GM18499 (cell line): ENCODE data around the gene TNK1.

Experiments
- ATAC-seq: cut with Tn5 transposase; IDR thresholded peaks from one replicate; pipeline ENCODE4 v1.9.1; 2021; ENCODE audit warnings: moderate number of reproducible peaks; ENCODE audit not compliant: insufficient read depth, unreplicated experiment

The TNK1 gene

DNA sequence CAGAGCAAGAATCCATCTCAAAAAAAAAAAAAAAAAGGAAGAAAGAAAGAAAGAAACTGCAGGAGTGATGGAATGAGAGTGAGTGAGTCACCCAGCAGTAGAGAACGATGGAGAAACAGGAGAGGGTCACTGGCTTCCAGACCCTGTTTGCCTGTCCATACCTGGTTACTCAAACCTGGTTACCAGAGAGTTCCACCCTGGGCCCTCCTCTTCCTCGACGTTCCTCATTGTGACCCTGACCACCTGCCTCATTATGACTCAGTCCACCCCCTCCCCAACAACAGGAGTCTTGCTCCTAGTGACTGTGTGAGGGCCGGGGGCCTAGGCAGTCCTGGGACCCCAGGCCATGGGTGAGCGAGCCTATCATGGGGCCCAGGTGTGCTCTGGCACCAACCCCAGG is 47.7 kb downstream of the TNK1 start, which contains the start of gene SPEM3:
SPEM3 (plus strand) TSS at position 301 of the 400 bp plus-strand sequence; CDS start at position 347, 46 bp downstream.
- ATAC-seq: no peak

DNA sequence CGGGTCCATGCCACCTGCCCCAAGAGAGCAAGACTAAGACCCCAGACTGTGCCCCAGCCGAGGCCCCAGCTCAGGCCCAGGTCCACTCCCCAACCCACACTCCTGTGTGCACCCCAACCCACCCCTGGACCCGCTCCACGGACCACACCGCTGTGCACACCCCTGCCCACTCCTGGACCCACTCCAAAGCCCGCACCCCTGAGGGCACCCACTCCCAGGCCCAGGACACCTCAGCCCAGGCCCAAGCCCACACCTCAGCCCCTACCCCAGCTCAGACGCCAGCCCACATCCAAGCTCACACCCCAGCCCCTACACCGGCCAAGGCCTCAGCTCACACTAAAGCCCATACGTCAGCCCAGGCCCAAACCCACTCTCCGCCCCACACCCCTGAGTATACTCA is 48.8 kb downstream of the TNK1 start:
- no peak for ATAC-seq

DNA sequence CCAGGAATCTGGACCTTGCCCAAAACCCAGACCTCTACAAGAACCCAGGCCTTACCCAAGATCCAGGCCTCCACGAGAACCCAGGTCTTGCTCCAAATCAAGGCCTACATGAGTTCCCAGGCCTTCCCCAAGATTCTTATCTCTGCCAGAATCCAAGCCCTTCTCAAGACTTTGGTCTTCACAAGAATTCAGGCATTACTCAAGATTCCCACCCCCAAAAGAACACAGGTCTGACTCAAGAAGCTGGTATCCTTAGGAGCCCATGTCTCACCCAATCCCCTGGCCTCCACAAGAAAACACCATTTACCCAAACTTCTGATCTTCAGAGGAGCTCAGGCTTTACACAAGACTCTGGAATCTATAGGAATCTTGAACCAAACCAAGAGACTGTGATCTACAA is 50.3 kb downstream of the TNK1 start:
- no peak for ATAC-seq

DNA sequence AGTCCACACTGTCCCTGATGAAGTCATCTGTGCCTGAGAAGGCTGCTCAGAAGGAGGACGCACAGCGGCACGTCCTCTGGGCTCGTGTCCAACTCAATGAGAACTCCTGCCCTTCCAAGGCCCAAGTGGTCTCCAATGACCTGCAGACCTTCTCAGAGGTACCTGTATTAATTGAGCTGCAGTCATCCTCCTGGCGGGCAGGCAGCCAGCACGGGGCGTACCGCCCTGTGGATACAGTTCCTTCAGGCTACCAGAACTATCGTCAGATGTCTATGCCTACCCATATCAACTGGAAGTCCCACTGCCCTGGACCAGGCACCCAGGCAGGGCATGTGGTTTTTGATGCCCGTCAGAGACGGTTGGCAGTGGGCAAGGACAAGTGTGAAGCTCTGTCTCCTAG is 51.4 kb downstream of the TNK1 start:
- ATAC-seq: no peak

DNA sequence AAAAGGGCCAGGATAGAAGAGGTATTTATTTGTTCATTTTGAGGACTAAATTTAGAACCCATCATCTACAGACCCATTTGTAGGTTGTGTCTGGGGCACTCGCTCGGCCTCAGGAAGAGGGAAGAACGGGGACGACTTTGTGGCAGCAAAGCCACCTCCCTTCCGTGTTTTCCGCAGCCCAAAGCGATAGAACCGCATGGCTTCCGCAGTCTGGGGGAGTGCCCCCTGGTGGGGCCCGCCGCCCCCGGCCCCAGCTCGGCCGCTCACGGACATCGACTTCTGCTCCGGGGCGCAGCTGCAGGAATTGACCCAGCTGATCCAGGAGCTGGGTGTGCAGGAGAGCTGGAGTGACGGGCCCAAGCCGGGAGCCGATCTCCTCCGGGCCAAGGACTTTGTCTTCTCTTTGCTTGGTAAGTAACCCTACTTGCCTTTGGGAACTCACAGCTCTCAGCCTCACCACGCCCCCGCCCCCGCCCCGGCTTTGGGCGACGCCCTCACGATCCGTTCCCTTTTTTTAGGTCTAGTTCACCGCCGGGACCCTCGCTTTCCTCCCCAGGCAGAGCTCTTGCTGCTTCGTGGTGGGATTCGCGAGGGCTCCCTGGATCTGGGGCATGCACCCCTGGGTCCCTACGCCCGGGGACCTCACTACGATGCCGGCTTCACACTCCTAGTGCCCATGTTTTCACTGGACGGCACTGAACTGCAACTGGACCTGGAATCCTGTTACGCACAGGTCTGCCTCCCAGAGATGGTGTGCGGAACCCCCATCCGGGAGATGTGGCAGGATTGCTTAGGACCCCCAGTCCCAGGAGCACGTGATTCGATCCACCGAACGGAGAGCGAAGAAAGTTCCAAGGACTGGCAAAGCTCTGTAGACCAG is 55.0 kb downstream of the TNK1 start:
- no peak for ATAC-seq

DNA sequence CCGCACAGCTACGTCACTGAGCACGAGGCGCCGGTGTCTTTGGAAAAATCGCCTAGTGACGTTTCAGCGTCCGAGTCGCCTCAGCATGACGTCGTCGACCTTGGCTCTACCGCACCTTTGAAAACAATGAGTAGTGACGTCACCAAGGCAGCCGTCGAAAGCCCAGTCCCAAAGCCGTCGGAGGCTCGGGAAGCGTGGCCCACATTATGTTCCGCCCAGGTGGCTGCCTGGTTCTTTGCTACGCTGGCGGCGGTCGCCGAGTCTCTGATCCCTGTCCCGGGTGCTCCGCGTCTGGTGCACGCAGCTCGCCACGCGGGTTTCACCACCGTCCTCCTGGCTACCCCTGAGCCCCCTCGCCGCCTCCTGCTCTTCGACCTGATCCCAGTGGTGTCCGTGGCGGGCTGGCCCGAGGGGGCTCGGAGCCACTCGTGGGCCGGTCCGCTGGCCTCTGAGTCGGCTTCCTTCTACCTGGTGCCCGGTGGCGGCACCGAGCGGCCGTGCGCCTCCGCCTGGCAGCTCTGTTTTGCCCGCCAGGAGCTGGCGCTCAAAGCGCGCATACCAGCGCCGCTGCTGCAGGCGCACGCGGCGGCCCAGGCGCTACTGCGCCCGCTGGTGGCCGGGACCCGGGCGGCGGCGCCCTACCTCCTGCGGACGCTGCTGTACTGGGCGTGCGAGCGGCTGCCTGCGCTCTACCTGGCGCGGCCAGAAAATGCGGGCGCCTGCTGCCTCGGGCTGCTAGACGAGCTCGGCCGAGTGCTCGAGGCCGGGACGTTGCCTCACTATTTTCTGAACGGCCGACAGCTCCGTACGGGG is 55.9 kb downstream of the TNK1 start:
- ATAC-seq: no peak

DNA sequence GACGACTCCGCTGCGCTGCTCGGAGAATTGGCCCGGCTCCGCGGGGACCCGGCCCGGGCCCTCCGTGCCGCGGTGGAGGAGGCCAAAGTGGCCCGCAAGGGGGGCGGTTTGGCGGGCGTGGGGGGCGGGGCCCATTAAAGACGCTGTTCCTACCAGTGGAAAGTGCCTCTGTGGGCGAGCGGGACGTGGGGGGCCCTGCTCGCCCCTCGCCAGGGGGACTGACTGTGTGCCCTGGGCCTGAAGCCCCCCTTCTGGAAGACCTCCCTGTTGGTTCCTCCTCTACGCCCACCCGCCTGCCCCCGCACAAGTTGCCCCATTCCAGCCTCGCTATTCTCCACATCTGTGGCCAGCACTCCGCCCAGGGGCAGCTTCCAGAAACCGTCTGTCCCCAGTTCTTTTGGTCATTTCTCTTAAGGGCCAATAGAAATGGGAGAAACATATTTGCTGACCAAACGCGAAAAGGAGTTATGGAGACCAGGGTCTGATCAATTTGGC is 56.5 kb downstream of the TNK1 start:
- no peak for ATAC-seq

DNA sequence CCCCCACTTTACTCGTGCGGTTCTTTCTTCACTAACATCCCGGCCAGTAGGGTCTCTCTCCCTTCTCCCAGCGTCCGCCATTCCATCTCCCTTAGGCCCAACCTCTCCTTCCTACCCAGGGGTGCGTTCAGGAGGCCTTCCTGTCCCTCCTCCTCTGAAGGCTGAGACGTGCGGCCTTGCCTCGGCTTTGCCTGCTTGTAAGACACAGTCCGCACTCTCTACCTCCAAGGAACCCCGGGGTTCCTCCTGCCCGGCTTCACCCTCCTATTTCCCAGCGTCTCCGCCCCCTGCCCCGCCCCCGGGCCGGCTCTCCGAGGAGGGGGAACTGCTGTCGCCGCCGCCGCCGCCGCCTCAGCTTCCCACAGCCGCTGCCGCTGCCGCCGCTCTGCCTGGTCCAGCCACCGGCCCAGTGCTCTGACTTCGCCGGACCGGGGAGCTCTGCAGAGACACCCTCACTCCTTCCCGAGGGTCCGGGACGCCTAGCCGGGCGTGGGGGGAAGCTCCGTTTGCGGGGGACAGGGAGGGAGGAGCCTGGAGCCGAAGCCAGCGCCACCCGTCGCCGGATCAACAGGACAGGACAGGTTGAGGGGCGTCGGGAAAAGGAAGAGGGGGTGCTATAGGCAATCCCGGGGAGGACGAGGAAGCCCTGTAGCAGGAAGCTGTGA is 57.2 kb downstream of the TNK1 start:
- no peak for ATAC-seq

DNA sequence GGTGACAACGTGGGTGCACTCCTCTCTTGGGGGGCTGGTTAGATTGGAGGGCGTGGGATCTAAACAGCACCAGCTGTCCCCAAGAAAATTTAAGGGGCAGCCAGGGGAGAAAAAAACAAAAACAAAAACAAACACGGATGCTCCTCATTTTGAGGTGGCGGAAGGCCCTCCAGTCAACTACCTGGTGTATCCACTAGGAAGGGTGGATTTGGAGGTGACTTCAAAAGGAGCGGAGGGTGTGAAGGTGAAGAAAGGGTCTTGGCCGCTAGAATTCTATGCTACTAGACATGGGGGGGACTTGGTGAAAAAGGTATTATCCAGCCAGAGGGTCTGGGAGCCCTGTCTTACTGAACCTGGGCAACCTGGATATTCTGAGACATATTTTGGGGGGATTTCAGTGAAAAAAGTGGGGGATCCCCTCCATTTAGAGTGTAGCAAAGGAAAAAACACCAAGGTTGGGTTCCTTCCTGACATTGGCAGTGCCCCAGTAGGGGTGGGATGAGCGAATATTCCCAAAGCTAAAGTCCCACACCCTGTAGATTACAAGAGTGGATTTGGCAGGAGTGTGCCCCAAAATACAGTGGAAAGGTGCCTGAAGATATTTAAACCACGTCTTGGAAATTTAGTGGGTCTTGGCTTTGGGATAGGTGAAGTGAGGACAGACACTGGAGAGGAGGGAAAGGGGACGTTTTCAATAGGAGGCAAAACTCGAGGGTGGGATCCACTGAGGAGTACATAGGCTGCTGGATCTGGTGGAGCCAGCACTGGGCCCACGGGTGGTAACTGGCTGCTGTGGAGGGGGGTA is 58.0 kb downstream of the TNK1 start:
- ATAC-seq: no peak
